AG04449 (cell line): Measurements from ENCODE around the gene SLC6A6.

Experiments
- CTCF ChIA-PET: fragments of 350-600 bp; formaldehyde crosslinking; extraction: SDS; loops from one replicate; lab custom pipeline; 2021; ENCODE audit warnings: antibody characterized with exemption; lab: Yijun Ruan, JAX
- POLR2A ChIA-PET: fragments of 400-600, 350-600 bp; formaldehyde crosslinking; extraction: SDS; loops from one replicate; lab custom pipeline; 2020; ENCODE audit warnings: antibody characterized with exemption, inconsistent platforms; lab: Yijun Ruan, JAX
- DNase-seq: peaks from one replicate; pipeline ENCODE4 v3.0.0-alpha.2; 2010; ENCODE audit warnings: low read depth, low spot score
- H3K4me3 ChIP-seq: 2 replicates; pipeline ENCODE4 v1.5.1; 2011; ENCODE audit warnings: low read depth, mild to moderate bottlenecking, control low read depth, low read length
- TF ChIP-seq, protein P1 (sequence below): IDR thresholded peaks from one replicate; pipeline ENCODE4 v1.5.1; 2011; ENCODE audit warnings: mild to moderate bottlenecking, moderate library complexity, low read length, control low read depth, inconsistent platforms; ENCODE audit not compliant: insufficient read depth; ENCODE audit errors: missing control alignments

The SLC6A6 gene

DNA sequence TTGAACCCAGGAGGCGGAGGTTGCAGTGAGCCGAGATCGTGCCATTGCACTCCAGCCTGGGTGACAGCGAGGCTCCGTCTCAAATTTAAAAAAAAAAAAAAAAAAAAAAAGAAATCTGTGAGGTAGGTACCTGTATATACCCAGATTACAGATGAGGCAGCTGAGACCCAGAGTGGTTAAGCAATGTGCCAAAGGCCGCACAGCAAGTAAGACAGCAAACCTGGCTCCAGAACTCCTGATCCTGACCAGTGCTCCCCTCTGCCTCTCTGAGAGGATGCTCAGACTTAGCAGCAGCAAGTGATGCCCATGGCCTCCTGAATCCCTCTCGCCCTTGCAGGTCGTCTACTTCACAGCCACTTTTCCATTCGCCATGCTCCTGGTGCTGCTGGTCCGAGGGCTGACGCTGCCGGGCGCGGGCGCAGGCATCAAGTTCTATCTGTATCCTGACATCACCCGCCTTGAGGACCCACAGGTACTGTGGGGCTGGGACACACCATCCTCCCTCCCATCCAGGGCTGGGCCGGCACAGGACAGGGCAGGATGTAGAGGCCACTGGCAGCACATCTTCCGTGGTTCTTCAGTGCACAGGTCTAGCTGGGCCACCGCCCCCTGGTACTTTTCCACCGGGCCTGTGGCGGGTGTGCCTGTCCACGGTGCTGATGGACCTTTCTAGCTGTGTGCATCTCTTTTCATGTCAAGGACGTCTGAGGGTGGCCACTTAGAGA, 63.9 kb downstream of the SLC6A6 start:
- POLR2A ChIA-PET: no interaction called here
- CTCF ChIA-PET: interaction anchor here (1.2 to 4.4 kb wide), 13 partner anchors 9 to 570 kb away, joined by 3 to 162 read pairs (median 6); partner anchors contain the start of genes LSM3 and XPC
- H3K4me3 ChIP-seq: no peak overlapping the region
- no peak for DNase-seq
- TF ChIP-seq, protein P1, sequence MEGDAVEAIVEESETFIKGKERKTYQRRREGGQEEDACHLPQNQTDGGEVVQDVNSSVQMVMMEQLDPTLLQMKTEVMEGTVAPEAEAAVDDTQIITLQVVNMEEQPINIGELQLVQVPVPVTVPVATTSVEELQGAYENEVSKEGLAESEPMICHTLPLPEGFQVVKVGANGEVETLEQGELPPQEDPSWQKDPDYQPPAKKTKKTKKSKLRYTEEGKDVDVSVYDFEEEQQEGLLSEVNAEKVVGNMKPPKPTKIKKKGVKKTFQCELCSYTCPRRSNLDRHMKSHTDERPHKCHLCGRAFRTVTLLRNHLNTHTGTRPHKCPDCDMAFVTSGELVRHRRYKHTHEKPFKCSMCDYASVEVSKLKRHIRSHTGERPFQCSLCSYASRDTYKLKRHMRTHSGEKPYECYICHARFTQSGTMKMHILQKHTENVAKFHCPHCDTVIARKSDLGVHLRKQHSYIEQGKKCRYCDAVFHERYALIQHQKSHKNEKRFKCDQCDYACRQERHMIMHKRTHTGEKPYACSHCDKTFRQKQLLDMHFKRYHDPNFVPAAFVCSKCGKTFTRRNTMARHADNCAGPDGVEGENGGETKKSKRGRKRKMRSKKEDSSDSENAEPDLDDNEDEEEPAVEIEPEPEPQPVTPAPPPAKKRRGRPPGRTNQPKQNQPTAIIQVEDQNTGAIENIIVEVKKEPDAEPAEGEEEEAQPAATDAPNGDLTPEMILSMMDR: no peak

DNA sequence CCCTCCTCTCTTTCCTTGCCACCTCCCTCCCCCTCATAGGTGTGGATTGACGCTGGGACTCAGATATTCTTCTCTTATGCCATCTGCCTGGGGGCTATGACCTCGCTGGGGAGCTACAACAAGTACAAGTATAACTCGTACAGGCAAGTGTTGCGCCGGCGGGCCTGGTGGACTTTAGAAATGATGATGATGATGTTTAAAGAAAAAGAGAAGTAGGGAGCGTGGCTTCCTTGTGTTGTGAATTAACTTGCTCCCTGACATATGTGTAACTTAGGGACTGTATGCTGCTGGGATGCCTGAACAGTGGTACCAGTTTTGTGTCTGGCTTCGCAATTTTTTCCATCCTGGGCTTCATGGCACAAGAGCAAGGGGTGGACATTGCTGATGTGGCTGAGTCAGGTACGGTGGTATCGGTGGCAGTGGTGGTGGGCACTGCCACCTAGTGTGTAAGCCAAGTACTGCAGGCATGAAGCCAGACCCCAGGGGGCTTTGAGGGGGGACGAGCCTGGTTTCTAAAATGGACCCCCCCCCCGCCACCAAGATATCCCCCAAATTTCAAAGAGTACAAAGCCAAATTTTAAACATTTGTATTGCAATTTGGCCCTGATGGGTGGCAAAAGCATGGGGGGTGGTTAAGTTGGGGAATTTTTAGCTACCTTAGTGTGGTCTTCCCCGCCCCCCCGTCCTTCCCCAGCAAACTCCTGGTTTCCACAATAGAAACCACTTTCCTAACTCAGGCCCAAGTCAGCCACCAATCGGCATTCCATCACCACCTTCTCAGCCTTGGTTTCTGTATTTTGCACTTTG, 65.6 kb downstream of the SLC6A6 start:
- H3K4me3 ChIP-seq: no peak overlapping the region
- DNase-seq: no peak
- ChIA-PET CTCF (interaction anchor here (0.7 to 4.4 kb wide), 33 partner anchors 8 to 811 kb away, joined by 3 to 162 read pairs (median 5); partner anchors contain the start of genes LSM3 and XPC), POLR2A (no interaction called here)
- TF ChIP-seq, protein P1: peak; percentile 87

DNA sequence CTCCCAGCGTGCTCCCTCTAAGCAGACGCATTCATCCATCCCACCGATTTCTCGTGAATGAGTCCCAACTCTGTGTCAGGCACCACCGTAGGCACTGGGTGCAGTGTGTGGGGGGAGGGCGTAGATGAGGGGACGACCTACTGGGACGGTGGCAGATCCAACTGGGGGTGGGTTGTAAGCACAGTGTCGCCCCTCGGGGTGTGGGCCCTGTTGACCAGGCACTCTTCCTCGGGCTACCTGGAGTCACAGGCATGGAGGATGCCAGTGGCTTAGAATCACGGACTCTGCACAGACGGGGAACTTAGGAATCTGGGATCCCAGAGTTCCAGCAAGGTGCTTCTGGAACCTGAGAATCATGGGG, 66.2 kb downstream of the SLC6A6 start:
- POLR2A ChIA-PET: no interaction called here
- TF ChIP-seq, protein P1: no peak
- DNase-seq: no peak
- CTCF ChIA-PET: interaction anchor here (0.7 to 4.4 kb wide), 24 partner anchors 7 to 811 kb away, joined by 3 to 162 read pairs (median 6); no protein-coding TSS in a partner anchor
- H3K4me3 ChIP-seq: no peak overlapping the region

DNA sequence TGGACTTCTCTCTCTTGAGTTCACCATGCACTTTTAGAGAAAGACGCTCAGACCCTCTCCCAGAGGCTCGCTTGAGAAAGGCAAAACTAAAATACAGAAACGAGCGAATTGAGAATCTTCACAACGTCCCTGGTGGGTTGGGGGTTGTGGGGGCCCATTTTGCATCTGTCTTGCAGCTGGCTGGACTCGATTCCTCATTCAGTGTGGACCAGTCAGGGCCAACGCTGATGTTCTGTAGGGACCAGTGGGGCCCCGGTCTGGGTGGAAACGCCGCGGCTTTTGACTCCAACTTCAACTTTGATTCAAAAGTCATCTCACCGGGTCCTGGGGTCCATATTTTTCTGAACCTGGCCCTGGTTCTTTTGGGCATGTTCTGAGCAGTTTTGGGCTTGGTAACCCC, 68.1 kb downstream of the SLC6A6 start:
- POLR2A ChIA-PET: no interaction called here
- no peak for DNase-seq

DNA sequence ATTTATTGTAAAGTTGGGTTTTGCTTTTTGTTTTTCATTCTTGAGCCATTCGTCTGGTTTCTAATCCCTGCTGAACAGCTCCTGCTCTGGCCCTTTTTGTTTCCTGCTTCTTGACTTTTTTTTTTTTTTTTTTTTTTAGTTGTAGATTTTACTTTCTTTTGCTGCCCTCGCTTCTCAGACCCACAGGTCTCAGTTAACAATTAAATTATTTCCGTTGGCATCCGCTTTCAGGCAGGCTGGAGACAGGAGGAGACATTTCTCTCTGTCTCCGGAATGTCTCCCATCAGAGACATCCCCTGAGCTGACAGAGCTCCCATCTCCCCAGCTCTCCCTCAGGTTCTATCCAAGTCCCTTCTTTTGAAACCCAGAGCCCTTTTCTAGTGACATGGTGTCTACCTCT, 68.6 kb downstream of the SLC6A6 start:
- POLR2A ChIA-PET: no interaction called here
- H3K4me3 ChIP-seq: no peak overlapping the region
- DNase-seq: no peak
- CTCF ChIA-PET: interaction anchor here (0.8 to 4.7 kb wide), 6 partner anchors 8 to 450 kb away, joined by 3 to 41 read pairs (median 4); no protein-coding TSS in a partner anchor
- TF ChIP-seq, protein P1: no peak

More for the DNA sequence above, 68.1 kb downstream of the SLC6A6 start:
- TF ChIP-seq, protein P1: no peak
- H3K4me3 ChIP-seq: no peak overlapping the region
- CTCF ChIA-PET: interaction anchor here (0.8 to 4.7 kb wide), 7 partner anchors 9 to 451 kb away, joined by 3 to 41 read pairs (median 3); no protein-coding TSS in a partner anchor
